HG03565 (cell line): ENCODE results near the gene OPTC.
"Not testable (repeated sequence)": the region's sequence is repeated elsewhere in the genome, so short reads cannot be mapped to it uniquely, and the experiment has no call there.

Experiments
- ATAC-seq: cut with Tn5 transposase; IDR thresholded peaks from one replicate; pipeline ENCODE4 v1.9.1; 2021; ENCODE audit warnings: mild to moderate bottlenecking, moderate library complexity; ENCODE audit not compliant: unreplicated experiment

Gene OPTC

GRCh38 chr1:203465146-203465798 lies 28.7 kb upstream of the OPTC start:
- no peak for ATAC-seq

- ATAC-seq = no peak
Measured at GRCh38 chr1:203465948-203466347, 28.0 kb upstream of the OPTC start.

DNA sequence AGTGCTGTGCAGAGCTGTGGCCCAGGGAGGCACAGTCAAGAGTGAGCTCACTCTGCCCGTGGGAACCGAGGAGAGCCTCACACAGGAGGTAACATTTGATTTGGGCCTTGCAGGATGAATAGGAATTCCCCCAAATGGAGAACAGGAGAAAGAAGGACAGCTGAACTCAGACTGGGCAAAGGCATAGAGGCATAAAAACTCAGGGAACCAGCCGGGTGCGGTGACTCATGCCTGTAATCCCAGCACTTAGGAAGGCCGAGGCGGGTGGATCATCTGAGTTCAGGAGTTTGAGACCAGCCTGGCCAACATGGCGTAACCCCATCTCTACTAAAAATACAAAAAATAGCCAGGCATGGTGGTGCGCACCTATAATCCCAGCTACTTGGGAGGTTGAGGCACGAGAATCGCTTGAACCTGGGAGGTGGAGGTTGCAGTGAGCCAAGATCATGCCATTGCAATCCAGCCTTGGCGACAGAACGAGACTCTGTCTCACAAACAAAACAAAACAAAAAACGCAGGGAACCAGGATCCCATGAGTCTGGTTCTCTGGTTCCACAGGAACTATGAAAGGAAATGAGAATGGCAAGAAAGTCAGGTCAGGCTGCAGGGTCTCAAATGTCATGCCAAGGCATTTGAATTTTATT lies 26.9 kb upstream of the OPTC start:
- ATAC-seq = not testable (repeated sequence)

GRCh38 chr1:203467550-203467921 lies 26.4 kb upstream of the OPTC start:
- ATAC-seq = no peak

DNA sequence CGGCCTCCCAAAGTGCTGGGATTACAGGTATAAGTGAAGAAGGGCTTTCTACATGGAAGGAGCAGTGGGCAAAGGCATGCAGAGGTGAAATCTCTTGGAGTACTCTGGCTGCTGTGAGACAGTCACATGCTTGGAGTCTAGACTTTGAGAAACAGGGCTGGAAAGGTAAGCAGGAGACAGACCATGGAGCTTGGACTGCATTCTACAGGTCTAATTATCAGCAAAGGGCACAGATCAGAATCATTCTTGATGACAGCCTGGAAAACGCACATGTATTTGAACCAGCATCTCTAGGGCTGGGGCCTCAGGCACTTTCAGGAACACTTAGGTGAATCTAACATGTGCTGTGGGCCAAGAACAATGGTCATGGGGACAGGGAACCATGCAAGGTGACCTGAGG lies 25.6 kb upstream of the OPTC start:
- ATAC-seq = no peak

DNA sequence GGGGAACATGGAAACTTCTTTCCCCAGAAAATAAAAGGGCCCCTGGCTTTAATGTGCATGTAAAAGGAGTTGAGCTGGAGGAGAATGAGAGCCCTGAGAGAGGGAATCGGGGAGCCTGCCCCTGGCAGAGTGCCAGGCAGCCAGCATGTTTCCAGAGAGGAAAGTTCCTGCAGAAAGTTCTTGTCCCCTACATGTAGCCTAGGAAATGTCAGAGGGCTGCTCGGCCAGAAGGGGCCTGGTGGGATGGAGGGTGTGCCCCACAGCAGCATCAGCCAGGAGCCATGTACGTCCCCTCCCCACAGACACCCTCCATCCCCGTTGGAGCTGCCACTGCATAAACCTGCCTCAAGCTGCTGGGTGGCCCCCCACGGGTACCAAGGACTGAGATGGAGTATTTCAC lies 23.7 kb upstream of the OPTC start:
- ATAC-seq = no peak

GRCh38 chr1:203471841-203472240 lies 22.1 kb upstream of the OPTC start:
- ATAC-seq = no peak

GRCh38 chr1:203473281-203473680 lies 20.7 kb upstream of the OPTC start:
- ATAC-seq = no peak

DNA sequence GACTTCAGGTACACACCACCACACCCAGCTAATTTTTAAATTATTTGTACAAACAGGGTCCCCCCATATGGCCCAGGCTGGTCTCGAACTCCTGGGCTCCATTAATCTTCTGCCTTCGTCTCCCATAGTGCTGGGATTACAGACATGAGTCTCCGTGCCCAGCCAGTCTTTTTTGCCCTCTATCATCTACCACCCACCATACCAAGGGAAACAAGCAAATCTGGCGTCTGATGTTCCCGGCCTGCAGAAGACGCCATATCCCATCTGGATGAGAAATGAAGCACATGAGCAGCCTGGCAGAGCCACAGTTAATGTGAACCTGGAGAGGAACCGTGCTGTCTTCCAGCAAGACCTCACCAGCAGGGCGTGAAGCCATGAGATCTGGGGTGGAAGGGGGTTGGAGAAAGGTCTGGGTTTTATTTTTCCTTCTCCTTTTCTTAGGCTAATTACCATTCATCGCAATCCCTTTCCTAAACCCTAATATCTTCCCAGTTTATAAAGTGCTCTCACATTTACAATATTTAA lies 20.1 kb upstream of the OPTC start:
- ATAC-seq = no peak

DNA sequence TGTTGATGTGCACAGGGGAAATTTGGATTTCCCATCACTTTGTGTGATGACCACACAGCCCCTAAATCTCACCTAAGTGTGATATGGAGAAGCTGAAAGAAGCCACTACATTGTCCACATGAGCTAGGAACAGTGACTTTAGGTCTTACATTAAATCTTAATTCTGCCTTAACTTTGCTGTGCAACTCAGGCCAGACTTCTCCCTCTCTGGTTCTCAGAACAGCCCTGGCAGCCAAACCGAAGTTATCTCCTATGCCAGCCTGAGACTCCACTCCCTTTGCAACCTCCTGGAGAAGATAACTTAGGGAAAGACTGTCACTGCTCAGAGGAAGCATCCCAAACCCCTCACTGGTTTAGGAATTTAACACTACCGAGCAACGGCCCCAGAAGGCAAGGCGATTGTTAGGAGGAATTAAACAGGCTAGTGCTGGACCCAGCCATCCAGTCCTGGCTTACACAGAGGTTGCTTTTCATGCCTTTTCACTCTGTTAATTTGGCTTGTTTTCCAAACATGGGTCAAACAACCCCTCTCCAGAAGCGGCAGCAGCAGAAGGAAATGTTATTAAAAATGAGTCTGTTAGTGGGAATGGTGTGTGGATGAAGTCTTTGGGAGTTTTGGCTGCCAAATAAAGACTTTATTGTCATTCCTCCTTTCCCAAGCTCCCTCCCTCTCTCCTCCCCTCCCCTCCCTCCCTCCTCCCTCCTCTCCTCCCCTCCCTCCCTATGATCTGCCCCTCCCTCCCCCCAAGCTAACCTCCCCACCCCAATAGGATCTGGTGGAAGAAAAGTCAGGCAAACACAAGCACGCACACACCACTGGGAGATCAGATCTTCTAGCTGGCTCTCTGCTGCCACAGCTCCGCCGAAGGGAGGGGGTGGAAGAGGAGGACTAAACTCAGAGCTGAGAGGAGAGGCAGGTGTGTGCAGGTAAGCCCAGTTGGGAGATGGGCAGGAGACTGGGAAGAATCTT lies 18.7 kb upstream of the OPTC start, which contains the start of gene PRELP:
Gene PRELP (plus strand): TSS at position 795 of the 970 bp plus-strand sequence. CDS start 7,379 bp downstream, outside the sequence.
- ATAC-seq = no peak

DNA sequence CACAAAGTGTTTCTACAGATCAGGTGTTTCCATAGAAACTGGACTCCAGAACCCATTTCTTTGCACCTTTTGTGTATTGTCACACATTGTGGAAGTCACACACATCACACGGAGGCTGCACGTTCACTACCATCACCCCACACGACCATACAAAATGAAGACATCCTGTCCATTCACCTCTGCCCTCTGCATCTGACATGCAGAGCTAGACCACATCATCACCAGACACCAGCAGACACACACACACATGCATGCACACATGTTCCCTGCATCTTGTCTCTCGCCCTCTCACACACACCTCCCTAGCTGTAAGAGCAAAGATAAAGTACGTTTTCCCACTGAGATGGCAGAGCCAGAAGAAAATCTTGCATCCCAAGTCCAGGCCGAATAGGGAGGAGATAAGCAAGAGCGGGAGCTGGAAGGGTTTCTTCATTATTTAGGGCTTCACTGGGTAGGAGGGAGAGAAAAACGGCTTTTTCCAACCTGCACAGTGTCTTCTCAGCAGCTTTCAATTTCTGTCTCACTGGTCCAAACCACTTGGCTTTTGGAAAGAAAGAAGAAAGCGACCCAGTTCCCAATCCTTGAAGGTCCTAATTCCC lies 17.6 kb upstream of the OPTC start:
- ATAC-seq = no peak

- ATAC-seq = no peak
Measured at GRCh38 chr1:203477748-203478147, 16.2 kb upstream of the OPTC start.

DNA sequence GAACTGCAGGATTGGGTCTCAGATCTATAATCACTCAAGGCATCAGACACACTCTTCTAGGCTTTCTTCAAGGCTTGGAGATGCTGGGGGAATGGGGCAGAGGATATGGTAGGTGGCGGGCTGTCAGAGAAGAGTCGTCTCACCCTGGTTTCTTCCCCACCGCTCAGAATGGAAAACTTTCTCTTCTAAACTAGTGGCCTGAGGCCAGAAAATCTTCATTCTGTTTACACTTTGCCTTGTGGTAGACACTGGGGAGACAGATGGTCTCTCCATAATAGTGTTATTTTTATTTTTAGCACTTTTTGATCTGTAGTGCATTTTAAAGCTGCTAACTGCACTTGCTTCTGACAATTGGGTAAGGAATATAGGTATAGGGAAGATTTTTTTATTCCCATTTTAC lies 15.7 kb upstream of the OPTC start:
- no peak for ATAC-seq

- no peak for ATAC-seq
Measured at GRCh38 chr1:203478986-203479385, 15.0 kb upstream of the OPTC start.

DNA sequence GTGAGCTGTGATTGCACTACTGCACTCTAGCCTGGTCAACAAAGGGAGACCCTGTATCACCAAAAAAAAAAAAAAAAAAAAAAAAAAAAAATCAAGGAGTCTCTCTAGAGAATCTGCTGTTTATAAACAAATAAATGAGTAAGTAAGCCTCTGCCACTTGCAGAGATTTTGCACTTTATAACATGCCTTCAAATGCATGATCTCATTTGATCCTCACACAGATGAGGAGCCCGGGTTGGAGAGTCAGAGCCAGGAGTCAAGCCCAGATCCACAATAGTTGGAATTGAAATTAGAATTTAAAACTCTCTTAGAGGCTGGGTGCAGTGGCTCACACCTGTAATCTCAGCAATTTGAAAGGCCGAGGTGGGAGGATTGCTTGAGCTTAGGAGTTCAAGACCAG lies 14.3 kb upstream of the OPTC start:
- ATAC-seq = no peak

- ATAC-seq = no peak
Measured at GRCh38 chr1:203480084-203480483, 13.9 kb upstream of the OPTC start.

DNA sequence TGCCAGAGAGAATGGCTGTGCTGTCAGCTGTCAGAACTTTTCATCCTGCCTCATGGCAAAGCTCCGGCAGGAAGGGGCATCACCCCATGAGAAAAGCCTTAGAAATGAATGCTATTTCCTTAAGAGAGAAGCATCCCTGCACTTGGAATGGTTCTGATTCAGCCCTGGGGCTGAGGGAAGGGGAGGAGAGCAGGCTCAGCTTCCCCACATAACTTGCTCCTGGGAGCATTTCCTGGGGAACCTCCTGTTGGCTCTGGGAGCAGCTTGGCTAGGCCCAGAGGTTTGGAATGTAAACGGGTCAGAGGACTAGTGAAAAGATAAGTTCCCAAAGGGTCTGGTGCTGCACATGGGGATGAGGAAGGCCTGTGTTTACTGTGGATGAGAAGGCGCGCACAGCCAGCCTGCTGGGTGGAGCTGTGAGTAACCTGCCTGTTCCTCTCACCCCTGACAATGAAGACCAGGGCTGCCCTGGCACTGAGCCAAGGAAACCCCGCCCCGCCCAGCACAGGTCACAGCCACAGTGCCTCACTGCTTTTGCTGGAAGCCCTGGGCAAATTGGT lies 13.3 kb upstream of the OPTC start:
- no peak for ATAC-seq

- no peak for ATAC-seq
Measured at GRCh38 chr1:203481196-203481595, 12.8 kb upstream of the OPTC start.

DNA sequence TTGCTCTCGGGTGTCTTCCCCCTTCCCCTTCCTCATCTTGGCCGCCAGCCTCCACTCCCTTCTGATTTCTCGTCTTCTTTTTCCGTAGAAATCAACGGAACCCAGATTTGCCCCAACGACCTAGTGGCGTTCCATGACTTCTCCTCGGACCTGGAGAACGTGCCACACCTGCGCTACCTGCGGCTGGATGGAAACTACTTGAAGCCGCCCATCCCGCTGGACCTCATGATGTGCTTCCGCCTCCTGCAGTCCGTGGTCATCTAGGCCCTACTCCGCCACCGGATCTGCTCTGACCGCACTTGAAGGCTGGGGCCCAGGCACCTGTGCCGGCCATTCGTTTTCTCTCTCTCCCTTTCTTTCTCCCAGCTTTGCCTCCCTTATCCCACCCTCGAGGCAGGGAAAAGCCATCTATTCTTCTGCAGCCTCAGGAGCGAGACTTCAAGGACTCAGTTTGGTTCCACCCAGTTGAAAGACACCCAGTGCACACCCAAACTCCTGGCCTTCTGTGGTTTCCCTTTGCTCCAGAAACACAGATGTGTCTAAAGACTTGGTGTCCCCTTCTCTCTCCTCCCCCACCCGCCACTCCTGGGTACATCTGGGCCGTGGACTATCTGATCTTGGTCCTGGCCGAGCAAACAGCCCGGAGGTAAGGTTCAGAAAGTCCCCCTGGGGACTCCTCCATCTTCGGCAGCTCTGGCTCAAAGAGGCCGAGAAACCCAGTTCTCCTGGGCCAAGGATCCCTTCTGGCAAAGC lies 7.2 kb upstream of the OPTC start:
- ATAC-seq = no peak

DNA sequence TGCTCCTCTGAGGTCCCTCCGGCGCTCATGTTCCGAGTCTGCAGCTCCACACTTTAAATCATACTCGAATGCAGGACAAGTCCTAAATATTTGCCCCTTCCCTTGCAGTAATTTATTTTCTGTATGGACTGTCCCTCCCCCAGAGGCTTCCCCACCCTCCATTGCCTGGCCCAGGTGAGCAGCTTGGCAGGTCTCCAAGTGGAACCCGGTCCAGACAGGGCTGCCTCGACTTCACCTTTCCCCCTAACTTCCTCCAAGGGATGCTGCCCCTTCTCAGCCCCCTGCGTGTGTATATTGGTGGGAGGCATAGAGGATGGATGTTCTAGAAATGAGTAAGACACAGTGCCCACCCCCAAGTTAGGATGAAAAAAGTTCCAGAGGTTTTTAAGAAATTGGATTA lies 5.4 kb upstream of the OPTC start:
- ATAC-seq = no peak
